GM18505 (cell line): ENCODE measurements around the gene NTNG1.
"Not testable (repeated sequence)": the region's sequence is repeated elsewhere in the genome, so short reads cannot be mapped to it uniquely, and the experiment has no call there.

ENCODE experiments used
- ATAC-seq: cut with Tn5 transposase; IDR thresholded peaks from one replicate; pipeline ENCODE4 v1.9.1; 2021; ENCODE audit not compliant: unreplicated experiment
- POLR2A ChIP-seq: IDR thresholded peaks from 4 replicates; pipeline ENCODE4 v1.6.1; 2011; ENCODE audit warnings: borderline replicate concordance; ENCODE audit not compliant: insufficient read depth, insufficient read length; ENCODE audit errors: extremely low read depth

Gene NTNG1

GRCh38 chr1:107140703-107141490 lies at the start of gene NTNG1:
TSS of gene NTNG1 (plus strand) at chr1:107141039.
- peak; percentile 46 for ATAC-seq
- TF ChIP-seq POLR2A, result no peak

GRCh38 chr1:107091418-107091817 lies 49.4 kb upstream of the NTNG1 start:
- ATAC-seq, result no peak
- no peak for TF ChIP-seq POLR2A

- ATAC-seq, result not testable (repeated sequence)
These were observed 47.4 kb upstream of the NTNG1 start for GRCh38 chr1:107093395-107093794.

DNA sequence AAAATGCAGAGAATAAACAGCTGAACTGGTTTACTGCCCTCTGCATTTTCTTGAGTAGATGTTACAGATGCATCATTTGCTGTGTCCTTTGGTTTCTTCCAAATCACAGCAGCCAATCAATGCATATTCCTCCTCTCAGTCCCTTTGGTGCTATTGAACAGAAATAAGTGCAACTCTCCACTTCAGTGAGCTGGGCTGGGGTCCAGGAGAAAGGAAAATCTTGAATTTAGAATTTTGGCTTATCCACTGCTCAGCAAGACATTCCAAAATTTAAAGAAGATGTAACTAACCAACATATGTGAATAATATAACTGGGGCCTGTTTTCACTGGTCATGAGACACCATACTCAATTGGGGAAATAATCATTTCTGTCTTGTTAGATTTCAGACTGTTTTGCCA lies 45.2 kb upstream of the NTNG1 start:
- TF ChIP-seq POLR2A, result no peak
- ATAC-seq, result no peak

- ATAC-seq, result no peak
These were observed 44.1 kb upstream of the NTNG1 start for GRCh38 chr1:107096690-107097089.

DNA sequence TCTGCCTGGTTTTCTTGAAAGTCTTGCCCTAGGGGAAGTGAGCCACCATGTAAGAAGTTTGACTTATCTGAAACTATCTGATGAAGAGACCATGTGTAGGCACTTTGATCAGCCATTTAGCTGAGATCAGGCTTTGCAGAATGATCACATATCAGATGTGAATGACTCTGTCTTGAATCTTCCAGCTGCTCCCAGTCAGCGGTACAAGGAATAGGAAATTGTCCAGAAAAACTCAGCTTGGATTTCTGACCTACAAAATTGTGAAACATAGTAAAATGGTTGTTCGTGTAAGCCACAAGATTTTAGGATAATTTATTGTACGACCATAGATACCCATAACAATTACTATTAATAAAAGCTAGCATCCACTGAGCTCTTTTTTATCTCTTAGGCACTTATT lies 41.9 kb upstream of the NTNG1 start:
- no peak for ATAC-seq
- no peak for TF ChIP-seq POLR2A

More at GRCh38 chr1:107096690-107097089, 44.1 kb upstream of the NTNG1 start:
- TF ChIP-seq POLR2A, result no peak

DNA sequence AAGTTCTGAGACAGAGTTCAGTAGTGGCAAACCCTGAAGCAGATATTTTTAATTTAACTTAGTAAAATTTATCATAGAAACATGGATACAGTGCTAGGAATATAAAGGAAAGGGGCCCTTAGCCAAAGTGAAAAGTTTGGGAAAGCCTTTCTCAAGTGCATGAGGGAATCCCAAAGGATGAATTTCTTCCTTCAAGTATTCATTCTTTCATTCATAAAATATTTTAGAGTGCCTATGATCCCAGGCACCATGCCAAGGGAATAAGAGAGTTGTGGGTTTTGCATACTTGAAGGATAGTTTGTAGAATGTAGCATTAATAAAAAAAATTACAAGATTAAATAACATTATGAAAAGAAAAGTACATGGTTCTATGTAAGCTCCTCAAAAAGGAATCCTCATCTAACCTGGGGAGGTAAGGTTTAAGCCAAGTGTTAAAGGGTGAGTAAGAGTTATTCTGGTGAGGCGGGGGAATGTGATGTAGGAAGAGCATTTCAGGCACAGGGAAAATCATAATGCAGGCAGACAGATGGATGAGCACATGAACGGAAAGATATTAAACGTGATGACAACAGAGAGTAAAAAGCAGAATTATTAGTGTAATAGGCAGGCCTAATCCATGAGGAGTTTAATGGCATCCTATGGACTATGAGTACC lies 40.4 kb upstream of the NTNG1 start:
- no peak for TF ChIP-seq POLR2A
- ATAC-seq, result no peak

DNA sequence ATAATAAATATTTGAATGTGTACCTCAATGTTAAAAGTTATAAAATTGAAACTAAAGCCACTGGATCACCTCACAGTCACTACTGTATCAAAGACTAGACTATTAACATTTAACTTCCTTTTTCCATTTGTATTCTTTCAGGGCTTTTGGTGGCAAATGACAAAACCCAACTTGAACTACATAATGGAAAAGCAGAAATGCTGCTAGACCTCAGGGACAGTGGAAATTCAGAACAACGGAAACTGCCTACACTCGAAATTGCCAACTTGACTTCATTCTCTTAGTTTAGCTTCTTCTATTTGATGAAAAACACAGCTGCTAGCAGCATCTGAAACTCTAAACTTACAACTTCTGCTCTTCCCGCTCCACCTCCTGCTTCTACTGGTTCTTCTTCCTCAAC lies 34.9 kb upstream of the NTNG1 start:
- ATAC-seq, result no peak
- no peak for TF ChIP-seq POLR2A

DNA sequence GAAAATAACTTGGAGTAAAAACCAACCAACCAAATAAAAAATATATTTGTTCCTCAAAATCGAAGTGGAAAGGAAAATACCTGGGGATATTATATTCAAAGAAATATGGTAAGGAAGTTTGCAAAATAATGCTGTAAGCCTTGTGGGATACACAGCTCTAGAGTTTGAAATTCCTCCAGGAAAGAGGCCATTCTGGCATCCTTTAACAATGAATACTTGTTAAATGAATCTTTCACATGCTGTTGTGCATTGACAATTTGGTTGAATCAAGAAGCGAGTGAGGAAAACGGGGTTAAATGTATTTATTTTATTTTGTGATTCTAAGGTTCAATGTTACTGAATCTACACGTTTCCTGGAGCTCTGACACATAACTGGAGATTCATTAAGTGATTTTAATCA lies 30.5 kb upstream of the NTNG1 start:
- TF ChIP-seq POLR2A, result no peak
- ATAC-seq, result no peak

DNA sequence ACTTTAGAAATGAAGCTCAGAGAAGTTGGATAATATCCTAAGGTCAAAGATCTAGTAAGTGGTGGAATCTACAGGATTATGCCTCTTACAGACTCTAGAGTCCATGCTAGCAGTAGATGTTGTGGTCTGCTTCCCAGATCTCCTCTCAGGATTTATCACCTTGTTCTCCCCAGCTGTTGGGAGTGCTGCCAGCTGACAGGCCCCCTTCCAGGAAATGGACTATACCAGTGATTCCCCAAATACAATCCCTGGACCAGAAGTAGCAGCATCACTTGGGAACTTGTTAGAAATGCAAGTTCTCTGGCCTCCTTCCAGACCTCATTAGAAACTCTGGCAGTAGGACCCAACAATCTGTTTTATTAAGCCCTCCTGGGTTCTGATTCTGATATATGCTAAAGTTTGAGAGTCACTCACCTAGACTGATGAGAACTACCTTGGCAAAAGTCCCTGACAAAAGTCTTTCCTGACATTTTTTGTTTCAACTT lies 24.5 kb upstream of the NTNG1 start:
- no peak for TF ChIP-seq POLR2A
- no peak for ATAC-seq

DNA sequence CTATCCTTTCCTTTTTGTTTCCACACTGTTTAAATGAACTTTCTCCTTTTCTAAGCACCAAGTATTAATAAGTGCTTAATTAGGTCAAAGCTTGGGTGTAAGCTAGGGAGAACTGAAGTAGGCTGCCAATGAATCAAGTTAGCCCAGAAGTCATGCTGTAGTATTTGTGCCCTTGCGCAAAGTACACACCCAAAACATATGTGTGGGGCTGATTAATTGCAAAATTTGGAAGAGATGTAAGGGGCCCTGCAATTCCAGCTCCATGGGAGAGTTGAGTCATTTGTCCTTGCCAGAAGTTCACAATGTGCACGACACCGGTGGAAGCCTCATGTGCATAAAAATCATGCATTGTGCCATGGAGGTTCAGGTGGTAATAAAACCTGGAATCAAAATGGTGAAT lies 18.6 kb upstream of the NTNG1 start:
- no peak for TF ChIP-seq POLR2A
- ATAC-seq, result no peak

DNA sequence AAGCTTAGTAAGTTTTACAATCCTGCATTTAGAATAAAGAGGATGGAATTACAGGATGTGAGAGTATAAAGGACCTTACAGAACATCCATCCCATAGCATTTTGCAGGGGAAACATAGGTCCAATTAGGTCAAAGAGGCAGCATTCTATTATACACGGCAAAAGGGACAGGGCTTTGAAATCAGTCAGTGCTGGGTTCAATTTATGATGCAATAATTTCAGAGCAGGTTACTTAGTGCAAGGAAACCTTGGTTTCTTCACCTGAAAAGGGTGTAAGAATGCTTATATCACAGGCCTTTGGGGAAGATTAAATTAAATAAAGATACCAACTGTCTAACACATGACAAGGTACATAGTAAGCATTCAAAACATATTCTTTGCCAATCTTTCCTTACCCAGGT lies 17.1 kb upstream of the NTNG1 start:
- ATAC-seq, result no peak
- no peak for TF ChIP-seq POLR2A

GRCh38 chr1:107124694-107125093 lies 16.1 kb upstream of the NTNG1 start:
- TF ChIP-seq POLR2A, result no peak
- no peak for ATAC-seq

- peak; percentile 72 for ATAC-seq
- no peak for TF ChIP-seq POLR2A
These were observed 8.6 kb upstream of the NTNG1 start for GRCh38 chr1:107132195-107132594.
